HEK293 (cell line): ENCODE results near the gene SLC35E2B.

Source experiments
- ZNF549 ChIP-seq: fragments of 450-650 bp; IDR thresholded peaks from 2 replicates; pipeline ENCODE4 v1.5.1; 2018; ENCODE audit warnings: missing biosample characterization, missing genetic modification characterization, mild to moderate bottlenecking, inconsistent platforms, moderate library complexity
- ZNF621 ChIP-seq: fragments of 450-650 bp; formaldehyde crosslinking; IDR thresholded peaks from 2 replicates; pipeline ENCODE4 v1.5.1; 2017; ENCODE audit warnings: missing biosample characterization, missing genetic modification characterization
- TF ChIP-seq, protein P1 (sequence below): sonication (generic); formaldehyde crosslinking; IDR thresholded peaks from 2 replicates; pipeline ENCODE4 v1.8.1; 2022; ENCODE audit warnings: mild to moderate bottlenecking, moderate library complexity, missing genetic modification reagents
- TF ChIP-seq, protein P2 (sequence below): fragments of 450-650 bp; formaldehyde crosslinking; IDR thresholded peaks from 2 replicates; pipeline ENCODE4 v1.5.1; 2016; ENCODE audit warnings: missing biosample characterization, missing genetic modification characterization
- TF ChIP-seq, protein P3 (sequence below): fragments of 450-650 bp; formaldehyde crosslinking; IDR thresholded peaks from 2 replicates; pipeline ENCODE4 v1.5.1; 2016; ENCODE audit warnings: missing biosample characterization, missing genetic modification characterization

DNA sequence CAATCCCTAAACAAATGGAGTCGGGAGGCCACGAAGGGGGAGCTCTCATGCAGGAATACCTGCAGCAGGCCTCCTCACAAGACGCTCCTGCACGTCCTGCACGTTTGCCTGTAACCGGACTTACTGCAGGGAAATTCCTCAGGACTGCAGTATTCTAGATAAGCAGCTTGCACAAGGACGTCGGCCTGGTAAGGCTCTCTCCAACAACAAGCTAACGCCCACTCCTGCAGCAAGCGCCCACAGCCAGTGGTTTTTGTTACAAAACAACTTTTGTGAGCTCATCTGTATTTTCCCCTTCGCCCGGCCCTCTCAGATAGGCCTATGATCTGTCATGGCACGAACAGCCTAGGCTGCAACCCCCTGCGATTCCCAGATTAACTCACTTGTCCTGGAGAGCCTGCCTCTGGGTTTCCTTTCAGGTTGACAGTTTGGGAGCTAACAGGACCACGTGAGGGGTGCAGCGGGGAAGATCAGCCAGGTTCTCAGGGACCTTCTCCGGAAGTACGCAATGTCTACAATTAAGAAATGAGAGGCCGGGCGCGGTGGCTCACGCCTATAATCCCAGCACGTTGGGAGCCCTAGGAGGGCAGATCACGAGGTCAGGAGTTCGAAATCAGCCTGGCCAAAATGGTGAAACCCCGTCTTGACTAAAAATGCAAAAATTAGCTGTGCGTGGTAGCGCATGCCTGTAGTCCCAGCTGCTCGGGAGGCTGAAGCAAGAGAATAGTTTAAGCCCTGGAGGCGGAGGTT is 78.2 kb downstream of the SLC35E2B start:
- TF ChIP-seq ZNF621 (tag by site-specific recombination) (no peak), ZNF549 (no peak)
- TF ChIP-seq, protein P1, sequence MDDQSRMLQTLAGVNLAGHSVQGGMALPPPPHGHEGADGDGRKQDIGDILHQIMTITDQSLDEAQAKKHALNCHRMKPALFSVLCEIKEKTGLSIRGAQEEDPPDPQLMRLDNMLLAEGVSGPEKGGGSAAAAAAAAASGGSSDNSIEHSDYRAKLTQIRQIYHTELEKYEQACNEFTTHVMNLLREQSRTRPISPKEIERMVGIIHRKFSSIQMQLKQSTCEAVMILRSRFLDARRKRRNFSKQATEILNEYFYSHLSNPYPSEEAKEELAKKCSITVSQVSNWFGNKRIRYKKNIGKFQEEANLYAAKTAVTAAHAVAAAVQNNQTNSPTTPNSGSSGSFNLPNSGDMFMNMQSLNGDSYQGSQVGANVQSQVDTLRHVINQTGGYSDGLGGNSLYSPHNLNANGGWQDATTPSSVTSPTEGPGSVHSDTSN (CRISPR knock-in tag), result no peak
- TF ChIP-seq, protein P2, sequence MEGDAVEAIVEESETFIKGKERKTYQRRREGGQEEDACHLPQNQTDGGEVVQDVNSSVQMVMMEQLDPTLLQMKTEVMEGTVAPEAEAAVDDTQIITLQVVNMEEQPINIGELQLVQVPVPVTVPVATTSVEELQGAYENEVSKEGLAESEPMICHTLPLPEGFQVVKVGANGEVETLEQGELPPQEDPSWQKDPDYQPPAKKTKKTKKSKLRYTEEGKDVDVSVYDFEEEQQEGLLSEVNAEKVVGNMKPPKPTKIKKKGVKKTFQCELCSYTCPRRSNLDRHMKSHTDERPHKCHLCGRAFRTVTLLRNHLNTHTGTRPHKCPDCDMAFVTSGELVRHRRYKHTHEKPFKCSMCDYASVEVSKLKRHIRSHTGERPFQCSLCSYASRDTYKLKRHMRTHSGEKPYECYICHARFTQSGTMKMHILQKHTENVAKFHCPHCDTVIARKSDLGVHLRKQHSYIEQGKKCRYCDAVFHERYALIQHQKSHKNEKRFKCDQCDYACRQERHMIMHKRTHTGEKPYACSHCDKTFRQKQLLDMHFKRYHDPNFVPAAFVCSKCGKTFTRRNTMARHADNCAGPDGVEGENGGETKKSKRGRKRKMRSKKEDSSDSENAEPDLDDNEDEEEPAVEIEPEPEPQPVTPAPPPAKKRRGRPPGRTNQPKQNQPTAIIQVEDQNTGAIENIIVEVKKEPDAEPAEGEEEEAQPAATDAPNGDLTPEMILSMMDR (tag by site-specific recombination), result 0 out of 2 replicates have a peak, but pooled peaks have one; percentile 27
- TF ChIP-seq, protein P3, sequence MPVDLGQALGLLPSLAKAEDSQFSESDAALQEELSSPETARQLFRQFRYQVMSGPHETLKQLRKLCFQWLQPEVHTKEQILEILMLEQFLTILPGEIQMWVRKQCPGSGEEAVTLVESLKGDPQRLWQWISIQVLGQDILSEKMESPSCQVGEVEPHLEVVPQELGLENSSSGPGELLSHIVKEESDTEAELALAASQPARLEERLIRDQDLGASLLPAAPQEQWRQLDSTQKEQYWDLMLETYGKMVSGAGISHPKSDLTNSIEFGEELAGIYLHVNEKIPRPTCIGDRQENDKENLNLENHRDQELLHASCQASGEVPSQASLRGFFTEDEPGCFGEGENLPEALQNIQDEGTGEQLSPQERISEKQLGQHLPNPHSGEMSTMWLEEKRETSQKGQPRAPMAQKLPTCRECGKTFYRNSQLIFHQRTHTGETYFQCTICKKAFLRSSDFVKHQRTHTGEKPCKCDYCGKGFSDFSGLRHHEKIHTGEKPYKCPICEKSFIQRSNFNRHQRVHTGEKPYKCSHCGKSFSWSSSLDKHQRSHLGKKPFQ, result no peak
